GM12874 (cell line): ENCODE measurements around the gene PPP2R2C.

ENCODE experiments used
- TF ChIP-seq, protein P1 (sequence below): IDR thresholded peaks from 2 replicates; pipeline ENCODE4 v1.5.1; 2011; ENCODE audit warnings: low read depth, mild to moderate bottlenecking, control low read depth, low read length, moderate library complexity; ENCODE audit not compliant: insufficient read depth

PPP2R2C gene

GRCh38 chr4:6410068-6410467 is 62.3 kb downstream of the PPP2R2C start:
- TF ChIP-seq, protein P1, sequence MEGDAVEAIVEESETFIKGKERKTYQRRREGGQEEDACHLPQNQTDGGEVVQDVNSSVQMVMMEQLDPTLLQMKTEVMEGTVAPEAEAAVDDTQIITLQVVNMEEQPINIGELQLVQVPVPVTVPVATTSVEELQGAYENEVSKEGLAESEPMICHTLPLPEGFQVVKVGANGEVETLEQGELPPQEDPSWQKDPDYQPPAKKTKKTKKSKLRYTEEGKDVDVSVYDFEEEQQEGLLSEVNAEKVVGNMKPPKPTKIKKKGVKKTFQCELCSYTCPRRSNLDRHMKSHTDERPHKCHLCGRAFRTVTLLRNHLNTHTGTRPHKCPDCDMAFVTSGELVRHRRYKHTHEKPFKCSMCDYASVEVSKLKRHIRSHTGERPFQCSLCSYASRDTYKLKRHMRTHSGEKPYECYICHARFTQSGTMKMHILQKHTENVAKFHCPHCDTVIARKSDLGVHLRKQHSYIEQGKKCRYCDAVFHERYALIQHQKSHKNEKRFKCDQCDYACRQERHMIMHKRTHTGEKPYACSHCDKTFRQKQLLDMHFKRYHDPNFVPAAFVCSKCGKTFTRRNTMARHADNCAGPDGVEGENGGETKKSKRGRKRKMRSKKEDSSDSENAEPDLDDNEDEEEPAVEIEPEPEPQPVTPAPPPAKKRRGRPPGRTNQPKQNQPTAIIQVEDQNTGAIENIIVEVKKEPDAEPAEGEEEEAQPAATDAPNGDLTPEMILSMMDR: no peak

DNA sequence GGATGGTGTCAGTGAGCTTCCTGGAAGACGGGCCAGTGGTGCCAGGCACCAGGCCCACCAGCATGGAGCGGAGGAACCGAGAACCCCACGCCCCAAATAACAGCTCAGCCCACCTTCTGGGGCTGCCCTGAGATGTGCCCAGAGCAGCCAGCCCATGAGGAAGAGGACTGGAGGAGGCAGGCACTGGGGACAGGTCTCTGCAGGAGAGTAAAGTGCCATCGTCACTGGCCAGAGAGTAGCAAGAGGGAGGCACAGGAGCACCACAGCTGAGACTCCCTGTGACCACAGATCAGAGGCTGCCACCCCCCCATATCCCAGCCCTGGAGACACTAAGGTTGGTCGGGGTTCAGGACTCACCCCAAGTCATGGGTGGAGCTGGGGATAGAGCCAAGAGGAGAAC is 63.0 kb downstream of the PPP2R2C start:
- TF ChIP-seq, protein P1: no peak

DNA sequence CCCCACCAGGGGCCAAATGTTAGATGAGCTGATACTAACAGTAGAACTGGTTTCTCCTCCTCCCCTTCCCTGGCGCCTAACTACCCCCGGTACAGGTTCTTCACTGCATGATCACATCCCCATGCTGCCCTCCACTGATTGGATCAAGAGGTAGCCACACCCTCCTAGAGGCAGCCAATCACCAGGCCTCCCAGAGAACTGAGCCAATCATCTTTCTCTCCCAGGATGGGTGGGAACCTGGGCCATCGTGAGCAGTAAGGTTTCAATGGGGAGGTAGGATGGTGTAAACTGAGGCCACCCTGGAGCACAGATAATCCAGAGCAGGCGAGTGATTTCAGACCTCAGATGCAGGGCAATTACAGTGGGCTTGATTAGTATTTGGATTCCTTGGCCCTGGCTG is 64.2 kb downstream of the PPP2R2C start:
- TF ChIP-seq, protein P1: no peak

DNA sequence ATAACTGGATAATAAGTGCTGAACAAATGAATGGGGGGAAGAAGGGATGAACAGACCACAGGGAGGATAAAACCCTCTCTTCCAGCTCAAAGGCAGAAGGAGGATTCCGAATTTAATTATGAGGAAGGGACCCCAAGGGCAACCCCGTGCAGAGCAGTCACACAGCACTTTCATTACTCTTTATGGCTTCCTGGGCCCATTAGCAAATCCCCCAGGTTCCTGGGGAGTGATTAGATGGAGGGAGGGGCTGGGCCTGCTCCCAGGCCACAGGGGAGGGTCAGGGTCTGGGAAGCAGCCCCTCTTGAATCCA is 67.1 kb downstream of the PPP2R2C start:
- TF ChIP-seq, protein P1: no peak

DNA sequence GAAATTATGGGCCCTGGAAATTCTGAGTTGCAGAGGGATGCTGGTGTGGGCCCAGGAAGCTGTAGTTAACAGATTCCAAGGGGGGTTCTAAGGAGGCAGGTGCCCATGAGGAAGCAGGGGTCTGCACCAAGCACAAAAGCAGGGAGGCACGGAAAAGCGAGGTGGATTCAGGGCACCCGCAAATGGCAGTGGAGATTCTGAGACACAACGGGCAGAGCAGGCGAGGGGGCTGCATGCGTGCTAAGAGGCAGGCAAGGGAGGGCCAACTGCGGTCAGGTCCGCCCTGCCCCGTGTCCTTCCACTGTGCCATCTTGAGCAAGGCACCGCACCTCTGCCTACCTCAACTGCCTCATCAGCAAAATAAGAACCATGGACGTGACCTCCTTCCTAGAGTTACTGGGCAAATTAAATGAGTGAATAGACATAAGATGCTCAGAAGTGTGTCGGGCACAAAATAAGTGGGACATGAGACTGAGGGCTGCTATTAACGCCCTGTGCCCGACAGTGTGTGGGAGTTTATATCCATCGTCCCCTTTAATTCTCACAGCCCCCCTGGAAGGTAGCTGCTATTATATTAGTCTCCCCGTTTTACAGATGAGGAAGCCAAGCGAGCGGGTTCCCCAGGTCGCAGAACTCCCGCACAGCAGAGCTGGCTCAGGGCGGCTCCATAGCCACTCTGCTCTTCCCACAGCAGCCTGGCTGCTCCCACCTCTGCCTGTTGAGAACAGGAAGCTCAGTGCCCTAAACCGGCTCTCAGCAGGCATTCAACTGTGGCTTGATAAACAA is 67.6 kb downstream of the PPP2R2C start:
- TF ChIP-seq, protein P1: no peak

DNA sequence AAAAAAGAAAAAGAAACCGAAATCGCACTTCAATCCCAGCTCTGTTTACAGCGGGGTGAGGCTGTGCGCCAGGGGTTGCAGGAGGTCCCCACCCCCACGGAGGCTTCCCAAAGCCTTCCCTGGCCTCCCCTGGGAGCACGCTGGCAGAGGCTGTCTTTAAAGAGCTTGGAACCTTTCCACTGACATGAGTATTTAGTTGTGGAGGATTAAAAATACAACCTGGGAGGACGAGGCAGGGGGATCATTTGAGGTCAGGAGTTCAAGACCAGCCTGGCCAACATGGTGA is 69.1 kb downstream of the PPP2R2C start:
- TF ChIP-seq, protein P1: no peak

DNA sequence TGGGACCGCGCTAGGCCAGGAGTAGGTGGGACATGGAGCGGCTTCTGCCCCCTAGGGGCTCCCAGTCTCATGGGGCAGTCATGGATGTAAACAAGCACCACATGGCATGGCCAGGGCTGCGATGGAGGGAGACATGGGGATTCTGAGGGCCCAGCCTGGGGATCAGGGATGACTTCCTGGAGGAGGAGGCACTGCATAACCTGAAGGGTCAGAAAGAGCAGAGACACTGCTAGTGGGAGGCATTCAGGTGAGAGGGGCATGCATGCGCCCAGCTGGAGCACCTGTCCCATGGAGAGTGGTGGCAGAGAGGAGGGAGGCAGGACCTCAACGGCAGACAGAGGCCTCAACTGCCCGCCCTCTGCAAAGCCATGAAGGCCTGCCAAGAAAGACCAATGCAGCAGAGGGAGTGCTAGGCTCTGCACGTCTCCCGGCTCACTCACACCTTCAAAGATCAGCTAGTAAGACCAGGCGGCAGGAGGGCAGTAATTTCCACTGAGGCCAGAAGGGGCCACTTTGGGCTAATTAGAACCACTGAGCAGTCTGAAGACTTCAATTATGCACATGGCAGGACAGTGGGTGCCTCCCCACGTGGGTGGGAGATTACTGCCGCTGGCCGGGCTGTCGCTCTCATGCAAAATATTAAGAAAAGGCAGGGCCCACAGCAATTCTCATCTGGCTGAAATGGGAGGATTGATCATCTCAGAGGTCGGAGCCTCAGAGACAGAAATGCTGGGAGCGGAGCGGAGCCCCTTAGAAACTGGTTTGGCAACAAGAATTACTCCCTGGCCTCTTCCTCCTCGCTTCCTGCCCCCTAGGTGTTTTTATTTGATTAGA is 69.6 kb downstream of the PPP2R2C start:
- TF ChIP-seq, protein P1: 0 out of 2 replicates have a peak, but pooled peaks have one; percentile 6
